GM18909 (cell line): ENCODE data around the gene PPEF2.
"Not testable (repeated sequence)": the region's sequence is repeated elsewhere in the genome, so short reads cannot be mapped to it uniquely, and the experiment has no call there.

ENCODE experiments used
- ATAC-seq: cut with Tn5 transposase; IDR thresholded peaks from one replicate; pipeline ENCODE4 v1.9.1; 2021; ENCODE audit warnings: mild to moderate bottlenecking; ENCODE audit not compliant: unreplicated experiment, poor library complexity

The PPEF2 gene

GRCh38 chr4:75902352-75902751 is at the start of gene PPEF2:
PPEF2 (minus strand) TSS chr4:75902452; CDS start chr4:75896325, 6,127 bp downstream.
- ATAC-seq = no peak

DNA sequence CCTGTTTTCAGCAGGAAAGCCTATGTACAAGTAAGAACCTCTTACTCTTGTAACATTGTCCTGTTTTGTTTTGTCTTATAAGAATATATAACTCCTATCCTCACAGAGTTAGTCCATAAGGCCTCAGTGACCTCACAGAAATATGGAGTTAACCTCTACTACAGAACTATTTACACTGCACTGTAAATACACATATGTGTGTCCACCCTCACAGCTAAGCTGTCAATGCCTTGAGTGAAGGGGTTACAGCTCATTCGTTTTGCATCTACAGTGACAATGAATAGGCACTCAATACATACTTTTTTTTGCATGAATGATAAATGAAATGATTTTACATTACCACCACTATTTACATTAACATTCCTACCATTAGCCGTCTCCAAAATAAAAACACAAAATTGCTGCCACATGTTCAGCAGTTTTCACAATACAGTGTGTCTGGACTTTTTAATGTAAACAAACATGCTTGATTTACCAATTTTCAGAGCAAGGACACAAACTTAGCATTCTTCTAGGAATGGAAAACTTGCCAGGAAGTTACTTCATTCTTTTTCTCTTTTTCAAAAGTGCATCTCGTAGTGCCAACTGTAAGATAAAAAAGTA is 48.1 kb upstream of the PPEF2 start:
- ATAC-seq = no peak

- peak; percentile 82 for ATAC-seq
Measured at GRCh38 chr4:75948822-75949444, 46.7 kb upstream of the PPEF2 start.

DNA sequence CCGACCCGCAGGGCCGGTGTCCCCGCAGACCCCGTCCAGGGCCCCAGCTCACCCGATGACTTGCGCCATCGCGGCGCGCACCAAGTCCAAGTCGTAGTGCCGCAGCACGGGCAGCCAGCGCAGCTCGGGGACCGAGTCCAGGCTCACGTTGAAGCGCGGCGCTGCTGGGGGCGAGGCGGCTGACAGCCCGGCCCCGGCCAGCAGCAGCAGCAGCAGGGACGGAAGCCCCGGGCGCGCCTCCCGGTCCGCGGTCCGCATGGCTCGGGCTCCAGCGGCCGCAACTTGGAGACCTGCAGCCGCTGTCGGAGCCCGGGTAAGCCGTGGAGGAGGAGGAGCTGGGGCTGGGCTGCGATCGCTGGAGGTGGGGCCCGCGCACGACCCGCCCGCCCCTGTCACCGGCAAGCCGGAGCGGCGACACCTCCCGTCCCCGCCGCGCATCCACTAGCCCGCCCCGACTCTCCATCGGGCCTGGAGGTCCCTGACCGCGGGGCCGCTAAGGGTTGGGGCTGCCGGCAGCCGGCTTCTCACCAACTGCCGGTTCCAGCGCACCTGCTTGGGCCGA is 38.5 kb upstream of the PPEF2 start, which contains the start of gene NAAA:
TSS of gene NAAA (minus strand) at position 322 of the 562 bp plus-strand sequence. CDS start at position 258, 64 bp downstream.
- peak; percentile 71 for ATAC-seq

DNA sequence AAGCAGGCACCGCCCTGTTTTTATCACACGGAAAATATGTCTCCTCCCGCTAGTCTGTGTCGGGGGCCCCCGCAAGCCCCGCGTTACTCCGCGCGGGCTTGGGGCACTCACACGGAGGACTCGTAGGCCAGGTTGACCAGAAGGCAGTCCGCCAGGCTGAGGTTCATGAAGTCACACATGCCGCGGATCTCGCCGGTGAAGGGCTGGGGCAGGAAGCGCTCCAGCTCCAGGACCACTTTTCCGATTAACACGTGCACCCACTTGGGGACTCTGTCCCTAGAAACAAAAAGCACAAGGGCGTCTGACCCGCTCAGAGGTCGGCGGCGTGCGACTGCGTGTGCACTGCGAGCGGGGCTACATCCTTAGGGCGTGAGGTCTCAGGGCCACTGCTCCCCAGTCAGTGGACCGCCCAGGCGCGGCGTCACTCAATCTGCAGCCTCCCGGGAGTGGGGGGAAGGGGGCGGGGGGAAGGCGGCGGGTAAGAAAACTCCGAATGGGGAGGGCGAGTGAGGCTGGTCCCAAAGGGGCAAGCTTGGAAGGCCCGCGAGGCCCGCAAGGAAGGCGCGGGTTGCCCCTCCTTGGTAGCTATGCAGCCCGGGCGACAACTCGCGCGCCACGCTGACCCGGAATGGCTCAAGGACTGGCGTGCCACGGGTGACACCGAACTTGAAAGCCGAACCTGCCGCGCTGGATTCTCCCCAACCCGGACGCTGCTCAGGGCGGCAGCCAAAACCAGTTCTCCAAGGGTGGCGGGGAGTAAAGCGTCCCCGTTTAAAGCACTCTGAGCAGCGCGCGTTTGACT is 37.8 kb upstream of the PPEF2 start:
- ATAC-seq = peak; percentile 73

DNA sequence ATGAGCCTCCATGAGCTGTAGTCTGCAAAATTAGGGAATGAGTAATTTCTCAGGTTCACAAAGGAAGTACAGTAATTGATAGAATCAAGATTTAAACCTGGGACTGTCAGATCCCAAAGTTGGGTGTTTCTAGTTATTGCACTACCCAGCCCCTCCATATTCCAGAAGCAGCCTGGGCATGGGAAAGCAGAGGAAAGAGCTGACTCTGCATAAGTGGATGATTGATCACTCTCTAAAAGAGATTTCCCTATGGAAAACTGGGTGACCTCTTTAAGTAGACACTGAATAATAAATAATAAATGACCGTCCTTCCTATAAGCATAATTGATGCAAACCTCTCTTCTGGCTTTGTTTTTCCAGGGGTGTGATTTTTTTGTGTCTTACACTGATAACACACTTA is 33.4 kb upstream of the PPEF2 start:
- no peak for ATAC-seq

GRCh38 chr4:75930152-75930551 is 27.9 kb upstream of the PPEF2 start:
- ATAC-seq = no peak

GRCh38 chr4:75924916-75925315 is 22.7 kb upstream of the PPEF2 start:
- ATAC-seq = not testable (repeated sequence)

- no peak for ATAC-seq
Measured at GRCh38 chr4:75924309-75924827, 22.1 kb upstream of the PPEF2 start.

- ATAC-seq = no peak
Measured at GRCh38 chr4:75922588-75922987, 20.3 kb upstream of the PPEF2 start.

- no peak for ATAC-seq
Measured at GRCh38 chr4:75921910-75922309, 19.7 kb upstream of the PPEF2 start.

- ATAC-seq = no peak
Measured at GRCh38 chr4:75920327-75920726, 18.1 kb upstream of the PPEF2 start.

DNA sequence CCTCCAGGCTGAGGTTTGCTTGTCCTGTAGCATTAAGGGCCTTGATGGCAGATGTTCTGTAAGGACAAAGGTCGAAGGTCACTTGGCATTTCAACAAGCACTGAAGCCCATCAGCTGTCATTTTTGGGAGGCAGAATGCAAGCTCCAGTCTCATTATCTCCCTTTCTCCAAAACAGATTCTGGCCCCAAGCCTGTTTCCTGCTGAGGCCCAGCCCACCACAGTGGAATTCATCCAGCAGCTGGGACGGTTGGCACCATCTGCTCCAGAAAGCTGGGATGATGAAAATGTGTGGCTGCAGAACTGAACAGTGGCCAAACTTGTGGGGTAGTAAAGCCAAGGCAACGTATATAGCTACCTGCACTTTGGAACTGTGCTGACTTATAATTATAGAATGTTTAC is 17.7 kb upstream of the PPEF2 start:
- no peak for ATAC-seq

DNA sequence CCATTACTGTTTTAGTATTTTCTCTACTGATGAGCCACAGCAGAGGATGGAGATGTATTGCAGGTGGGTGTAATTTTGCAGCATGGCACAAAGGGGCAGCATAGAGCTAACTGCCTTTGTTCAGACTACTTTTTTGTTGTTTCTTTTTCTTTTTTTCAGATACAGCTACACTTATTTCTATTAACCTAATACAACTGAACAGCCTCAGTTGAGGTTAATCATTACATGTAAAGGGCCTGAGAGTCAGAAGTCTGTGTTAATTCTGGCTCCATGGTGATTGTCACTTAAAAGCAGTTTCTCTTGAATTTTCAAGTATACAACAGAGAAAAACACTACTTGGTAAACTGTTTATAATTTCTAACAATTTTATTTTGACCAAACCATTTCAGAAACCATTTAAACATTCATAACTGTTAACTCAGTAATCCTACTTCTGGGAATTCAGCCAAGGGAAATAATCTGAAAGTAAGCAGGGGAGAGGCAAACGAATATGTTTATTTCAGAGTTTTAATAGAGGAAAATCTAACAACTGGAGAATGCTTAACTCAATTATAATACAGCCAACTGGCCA is 13.9 kb upstream of the PPEF2 start:
- peak; percentile 90 for ATAC-seq

GRCh38 chr4:75912968-75913367 is 10.7 kb upstream of the PPEF2 start:
- no peak for ATAC-seq

DNA sequence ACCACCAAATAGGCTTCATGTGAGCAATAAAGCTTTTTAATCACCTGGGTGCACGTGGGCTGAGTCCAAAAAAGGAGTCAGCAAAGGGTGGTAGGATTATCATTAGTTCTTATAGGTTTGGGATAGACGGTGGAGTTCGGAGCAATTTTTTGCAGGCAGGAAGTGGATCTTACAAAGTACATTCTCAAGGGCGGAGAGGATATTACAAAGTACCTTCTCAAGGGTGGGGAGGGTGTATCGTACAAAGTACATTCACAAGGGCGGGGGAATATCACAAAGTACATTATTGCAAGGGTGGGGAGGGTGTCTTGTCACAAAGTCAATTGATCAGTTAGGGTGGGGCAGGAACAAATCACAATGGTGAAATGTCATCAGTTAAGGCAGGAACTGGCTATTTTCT is 8.6 kb upstream of the PPEF2 start:
- not testable (repeated sequence) for ATAC-seq

- no peak for ATAC-seq
Measured at GRCh38 chr4:75909405-75909804, 7.2 kb upstream of the PPEF2 start.

GRCh38 chr4:75908555-75908954 is 6.3 kb upstream of the PPEF2 start:
- no peak for ATAC-seq

- ATAC-seq = no peak
Measured at GRCh38 chr4:75907966-75908365, 5.7 kb upstream of the PPEF2 start.

GRCh38 chr4:75904076-75904475 is 1.8 kb upstream of the PPEF2 start:
- no peak for ATAC-seq
